Stimulated activated CD4-positive, alpha-beta T cell treated with anti-CD3 and anti-CD28 coated beads, Interleukin-2, amount 100 ng/mL, for 24 hours (primary cell): ENCODE data around the gene COPZ2.
A peak's percentile ranks its signal among the peaks of the same experiment; 100 is the strongest.
"Not testable (repeated sequence)": the region's sequence is repeated elsewhere in the genome, so short reads cannot be mapped to it uniquely, and the experiment has no call there.

Experiments
- DNase-seq, 2 donors: peaks; one replicate each; pipeline ENCODE4 v3.0.0-alpha.2; 2020

The COPZ2 gene

GRCh38 chr17:48027322-48027981 is 10.1 kb downstream of the COPZ2 start:
- no peak for DNase-seq

- peak; percentile 77 to 79 for DNase-seq
Measured at GRCh38 chr17:48026502-48027321, 10.9 kb downstream of the COPZ2 start.

GRCh38 chr17:48025904-48026501 is 11.6 kb downstream of the COPZ2 start:
- no peak for DNase-seq

- DNase-seq, result peak; percentile 98
Measured at GRCh38 chr17:48025040-48025903, 12.3 kb downstream of the COPZ2 start.

GRCh38 chr17:48024149-48025039 is 13.2 kb downstream of the COPZ2 start:
- DNase-seq, result peak; percentile 51 to 55

GRCh38 chr17:48023400-48024148 is 14.0 kb downstream of the COPZ2 start:
- peak; percentile 45 to 62 for DNase-seq

- no peak for DNase-seq
Measured at GRCh38 chr17:48022901-48023300, 14.7 kb downstream of the COPZ2 start.

- no peak for DNase-seq
Measured at GRCh38 chr17:48021934-48022333, 15.7 kb downstream of the COPZ2 start.

GRCh38 chr17:48017817-48018158 is 19.8 kb downstream of the COPZ2 start:
- DNase-seq, result not testable (repeated sequence)

- DNase-seq, result no peak
Measured at GRCh38 chr17:48016112-48016511, 21.5 kb downstream of the COPZ2 start.

- DNase-seq, result no peak
Measured at GRCh38 chr17:48014595-48015111, 22.9 kb downstream of the COPZ2 start.

GRCh38 chr17:48013876-48014594 is 23.6 kb downstream of the COPZ2 start:
- no peak for DNase-seq

GRCh38 chr17:48012654-48013053 is 24.9 kb downstream of the COPZ2 start:
- no peak for DNase-seq

- DNase-seq, result peak; percentile 62 to 73
Measured at GRCh38 chr17:48012151-48012520, 25.5 kb downstream of the COPZ2 start.

GRCh38 chr17:48011405-48012150 is 26.0 kb downstream of the COPZ2 start:
- DNase-seq, result peak; percentile 48 to 52

- no peak for DNase-seq
Measured at GRCh38 chr17:48010193-48010592, 27.4 kb downstream of the COPZ2 start.

- no peak for DNase-seq
Measured at GRCh38 chr17:48006936-48007709, 30.5 kb downstream of the COPZ2 start.

GRCh38 chr17:48004983-48005382 is 32.6 kb downstream of the COPZ2 start:
- no peak for DNase-seq
